K562 (cell line): Measurements from ENCODE around the gene SCGB1A1. TPM values are rescaled to one million over a fixed set of nuclear protein-coding genes. Genes with fewer than 3 reads are reported as not detected.

Experiments
- BRD9 ChIP-seq: fragments of 450-650 bp; IDR thresholded peaks from 2 replicates; pipeline ENCODE4 v1.6.1; 2018; ENCODE audit warnings: low read depth; ENCODE audit not compliant: partially characterized antibody
- CEBPB ChIP-seq: fragments of 450-650 bp; IDR thresholded peaks from 2 replicates; pipeline ENCODE4 v1.6.1; 2016; ENCODE audit warnings: missing genetic modification characterization, missing compliant biosample characterization
- EP400 ChIP-seq: fragments of 450-650 bp; IDR thresholded peaks from 2 replicates; pipeline ENCODE4 v1.6.1; 2017; ENCODE audit warnings: antibody characterized with exemption, mild to moderate bottlenecking, moderate library complexity
- MAFG ChIP-seq: fragments of 450-650 bp; conservative IDR thresholded peaks from 2 replicates; pipeline ENCODE4 v1.6.1; 2016; ENCODE audit warnings: missing genetic modification characterization, missing compliant biosample characterization
- RAD21 ChIP-seq, 2 experiments: fragments of 250-450 bp in 1 of 2; fragments of 450-650 bp in 1 of 2; sonication (Bioruptor Pico) in 1 of 2; formaldehyde crosslinking in 1 of 2; IDR thresholded peaks in 1 of 2; conservative IDR thresholded peaks in 1 of 2; 2 replicates each; pipeline versions ENCODE4 v1.4.0 to v1.8.0; 2020 to 2022; ENCODE audit warnings: mild to moderate bottlenecking in 2 of 2, moderate library complexity in 1 of 2
- ZNF318 ChIP-seq, 2 experiments: fragments of 450-650 bp; IDR thresholded peaks; 2 replicates each; pipeline ENCODE4 v1.6.1; 2016; ENCODE audit warnings: mild to moderate bottlenecking in 2 of 2, borderline replicate concordance in 1 of 2, low read depth in 1 of 2, moderate library complexity in 1 of 2
- ZNF384 ChIP-seq: IDR thresholded peaks from 2 replicates; pipeline ENCODE4 v1.6.1; 2012; ENCODE audit warnings: low read depth, low read length, improper control_type of control experiment
- polyA plus RNA-seq, 8 experiments: library from polyadenylated mRNA; depleted of rRNA in 4 of 8; stranded (reverse) in 5 of 8; unstranded in 3 of 8; fragments of >200 nt; fragmentation: Nextera tagmentation in 2 of 8; fragmentation: Illumina TruSeq in 1 of 8; extraction: Ambion mirVana in 2 of 8; extraction: Trizol in 1 of 8; gene quantifications; 2 replicates each; pipeline versions ENCODE4 v1.2.1 to v1.2.3, GENCODE V29; 2011 to 2014; ENCODE audit warnings: inconsistent platforms in 1 of 8, missing spikeins in 1 of 8
- total RNA-seq, 7 experiments: library from RNA; depleted of rRNA in 6 of 7; stranded (reverse); fragments of >200 nt in 6 of 7; fragmentation: Illumina TruSeq in 2 of 7; extraction: Trizol in 2 of 7; gene quantifications; 2 replicates each; pipeline versions ENCODE4 v1.2.1 to v1.2.3, GENCODE V29; 2011 to 2021; ENCODE audit warnings: low replicate concordance in 1 of 7

Gene SCGB1A1
- total and polyA plus RNA-seq, 9 of the 15 experiments (the other 6 are each of a cell fraction or from before 2014, with no cell fraction given), result 0.55 TPM; not detected in 8

- TF ChIP-seq ZNF318 (IDR thresholded peaks at IDR 0.05; ENCODE audit: borderline replicate concordance in 1 of 2, low read depth in 1 of 2) (peak in 1 of 2 experiments; percentile 63; a peak in 1 of 4 replicates), EP400 (peak; percentile 59), BRD9 (peak; percentile 23), MAFG (peak; percentile 64), RAD21 (CRISPR knock-in tag; conservative IDR thresholded peaks at IDR 0.05 in 1 of 2, IDR thresholded peaks at IDR 0.05 in 1 of 2) (peak in 1 of 2 experiments; percentile 16; a peak in 1 of 4 replicates), CEBPB (tag) (peak; percentile 54; the same call in 1 of the 2 replicates), ZNF384 (no peak)
Observed at GRCh38 chr11:62427630-62428233, 8.9 kb downstream of the SCGB1A1 start (continued).
